Epithelial cell of proximal tubule (primary cell): ENCODE measurements around the gene ATP2B2. TPM values are rescaled to one million over a fixed set of nuclear protein-coding genes. Genes with fewer than 3 reads are reported as not detected.

Source experiments
- DNase-seq: peaks from one replicate; pipeline ENCODE4 v3.0.0-alpha.2; 2011; ENCODE audit warnings: low read depth
- H3K4me3 ChIP-seq: 2 replicates; pipeline ENCODE4 v1.5.1; 2011; ENCODE audit warnings: low read depth, mild to moderate bottlenecking, low read length
- CTCF ChIP-seq: conservative IDR thresholded peaks from 2 replicates; pipeline ENCODE4 v1.5.1; 2012; ENCODE audit warnings: low read depth, mild to moderate bottlenecking, low read length
- total RNA-seq: library from RNA; depleted of rRNA; stranded (reverse); fragments of >200 nt; gene quantifications from 2 replicates; pipeline ENCODE4 v1.2.3, GENCODE V29; 2015

Gene ATP2B2
- total RNA-seq, 1 donor from 2014 or later: not detected

GRCh38 chr3:10512687-10513086 is 7.3 kb upstream of the ATP2B2 start:
- no peak for TF ChIP-seq CTCF
- no peak for DNase-seq
- no peak overlapping the region for H3K4me3 ChIP-seq

GRCh38 chr3:10511809-10512494 is 6.6 kb upstream of the ATP2B2 start:
- no peak for TF ChIP-seq CTCF
- DNase-seq: no peak
- no peak overlapping the region for H3K4me3 ChIP-seq

- TF ChIP-seq CTCF: no peak
- DNase-seq: no peak
Observed at GRCh38 chr3:10510743-10511432, 5.5 kb upstream of the ATP2B2 start.

GRCh38 chr3:10510086-10510742 is 4.8 kb upstream of the ATP2B2 start:
- no peak for TF ChIP-seq CTCF
- no peak for DNase-seq
- H3K4me3 ChIP-seq: no peak overlapping the region

More at GRCh38 chr3:10510743-10511432, 5.5 kb upstream of the ATP2B2 start:
- no peak overlapping the region for H3K4me3 ChIP-seq

GRCh38 chr3:10509325-10509724 is 3.9 kb upstream of the ATP2B2 start:
- no peak for DNase-seq
- TF ChIP-seq CTCF: no peak
- no peak overlapping the region for H3K4me3 ChIP-seq

- no peak for TF ChIP-seq CTCF
- H3K4me3 ChIP-seq: no peak overlapping the region
- DNase-seq: no peak
Observed at GRCh38 chr3:10508619-10509260, 3.4 kb upstream of the ATP2B2 start.
